SK-N-SH (cell line): ENCODE measurements around the gene TPRA1. TPM values are rescaled to one million over a fixed set of nuclear protein-coding genes. Genes with fewer than 3 reads are reported as not detected.

ENCODE experiments used
- CTCF ChIA-PET: fragments of 300-600, 350-600 bp; formaldehyde crosslinking; extraction: SDS; loops from one replicate; lab custom pipeline; 2021; lab: Yijun Ruan, JAX
- POLR2A ChIA-PET: fragments of 350-600 bp; sonication (Branson Sonifier 250); formaldehyde crosslinking; extraction: SDS; loops from one replicate; lab custom pipeline; 2020; ENCODE audit warnings: antibody characterized with exemption, inconsistent platforms; lab: Yijun Ruan, JAX
- DNase-seq: peaks from one replicate; pipeline ENCODE4 v3.0.0; 2012
- H2AFZ ChIP-seq: fragments of 200-600 bp; sonication (generic); 2 replicates; pipeline ENCODE4 v1.8.1; 2016; ENCODE audit warnings: antibody characterized with exemption, mild to moderate bottlenecking, low read depth
- H3F3A ChIP-seq: fragments of 200-600 bp; sonication (generic); replicated peaks from 2 replicates; pipeline ENCODE3; 2016; ENCODE audit warnings: antibody characterized with exemption, mild to moderate bottlenecking; ENCODE audit not compliant: insufficient read depth
- H3K27ac ChIP-seq, 2 experiments: fragments of 200-500 bp in 1 of 2; fragments of 200-600 bp in 1 of 2; sonication (Bioruptor generic) in 1 of 2; sonication (generic), shearing (Covaris generic) in 1 of 2; 2 replicates each; pipeline versions ENCODE4 v1.5.1 to v1.6.1; 2014 to 2016; ENCODE audit warnings: low read depth in 2 of 2, inconsistent platforms in 1 of 2, low read length in 1 of 2, mild to moderate bottlenecking in 1 of 2, mixed read lengths in 1 of 2
- H3K27me3 ChIP-seq: fragments of 200-600 bp; sonication (generic), shearing (Covaris generic); 2 replicates; pipeline ENCODE4 v1.6.1; 2016; ENCODE audit warnings: mixed run types; ENCODE audit not compliant: insufficient read depth
- H3K36me3 ChIP-seq, 2 experiments: fragments of 200-500 bp in 1 of 2; fragments of 200-600 bp in 1 of 2; sonication (Bioruptor generic) in 1 of 2; sonication (generic) in 1 of 2; replicated peaks in 1 of 2; 2 replicates each; pipeline versions ENCODE3 to v1.5.1; 2014 to 2016; ENCODE audit warnings: low read length in 1 of 2, mild to moderate bottlenecking in 1 of 2; ENCODE audit not compliant: insufficient read depth in 2 of 2, control insufficient read depth in 1 of 2
- H3K4me1 ChIP-seq, 2 experiments: fragments of 200-500 bp in 1 of 2; fragments of 200-600 bp in 1 of 2; sonication (Bioruptor generic) in 1 of 2; sonication (generic), shearing (Covaris generic) in 1 of 2; 2 replicates each; pipeline versions ENCODE4 v1.5.1 to v1.6.1; 2014 to 2016; ENCODE audit warnings: low read depth in 1 of 2, low read length in 1 of 2, mixed run types in 1 of 2; ENCODE audit not compliant: insufficient read depth in 2 of 2, control insufficient read depth in 1 of 2
- H3K4me2 ChIP-seq: fragments of 200-600 bp; sonication (generic), shearing (Covaris generic); 2 replicates; pipeline ENCODE4 v1.6.1; 2017; ENCODE audit warnings: mixed run types
- H3K4me3 ChIP-seq, 2 experiments: fragments of 200-500 bp in 1 of 2; fragments of 200-600 bp in 1 of 2; sonication (Bioruptor generic) in 1 of 2; sonication (generic), shearing (Covaris generic) in 1 of 2; 2 replicates each; pipeline versions ENCODE4 v1.5.1 to v1.8.1; 2014 to 2016; ENCODE audit warnings: low read depth in 2 of 2, inconsistent platforms in 1 of 2, low read length in 1 of 2, mild to moderate bottlenecking in 1 of 2, mixed read lengths in 1 of 2, moderate library complexity in 1 of 2
- H3K79me2 ChIP-seq: fragments of 200-600 bp; sonication (generic); 2 replicates; pipeline ENCODE4 v1.8.1; 2017; ENCODE audit warnings: mild to moderate bottlenecking; ENCODE audit not compliant: insufficient read depth
- H3K9ac ChIP-seq: fragments of 200-600 bp; sonication (generic); 2 replicates; pipeline ENCODE4 v1.6.1; 2017; ENCODE audit warnings: mixed run types
- H3K9me2 ChIP-seq: fragments of 200-600 bp; sonication (generic); 2 replicates; pipeline ENCODE4 v1.6.1; 2017; ENCODE audit warnings: mixed run types
- H3K9me3 ChIP-seq: fragments of 200-600 bp; sonication (generic); 2 replicates; pipeline ENCODE4 v1.6.1; 2017; ENCODE audit warnings: mixed run types, mild to moderate bottlenecking, moderate library complexity
- H4K20me1 ChIP-seq: fragments of 200-600 bp; sonication (generic); 2 replicates; pipeline ENCODE4 v1.6.1; 2017; ENCODE audit warnings: mild to moderate bottlenecking, mixed run types; ENCODE audit not compliant: insufficient read depth
- CHD2 ChIP-seq: fragments of 150-350 bp; IDR thresholded peaks from 2 replicates; pipeline ENCODE4 v1.6.1; 2018; ENCODE audit warnings: low read length; ENCODE audit not compliant: partially characterized antibody
- ELF1 ChIP-seq: IDR thresholded peaks from 2 replicates; pipeline ENCODE4 v1.4.0; 2012
- EP300 ChIP-seq, 2 experiments: IDR thresholded peaks; 2 replicates each; pipeline versions ENCODE4 v1.4.0 to v1.6.1; 2012; ENCODE audit warnings: borderline replicate concordance in 1 of 2, low read depth in 1 of 2, low read length in 1 of 2
- EZH2phosphoT487 ChIP-seq: fragments of 200-600 bp; sonication (generic); IDR thresholded peaks from 2 replicates; pipeline ENCODE4 v1.6.1; 2017; ENCODE audit warnings: low read depth, mixed run types, mild to moderate bottlenecking, antibody characterized with exemption, moderate library complexity, borderline replicate concordance
- FOSL2 ChIP-seq: IDR thresholded peaks from 2 replicates; pipeline ENCODE4 v1.4.0; 2012; ENCODE audit warnings: low read depth, mild to moderate bottlenecking, moderate library complexity, borderline replicate concordance
- FOXJ3 ChIP-seq: sonication (generic); formaldehyde crosslinking; IDR thresholded peaks from 2 replicates; pipeline ENCODE4 v1.5.1; 2020; ENCODE audit warnings: mild to moderate bottlenecking, missing genetic modification reagents
- FOXM1 ChIP-seq: IDR thresholded peaks from 2 replicates; pipeline ENCODE4 v1.4.0; 2012; ENCODE audit warnings: low read depth, mild to moderate bottlenecking
- GABPA ChIP-seq: IDR thresholded peaks from 2 replicates; pipeline ENCODE4 v1.4.0; 2012; ENCODE audit warnings: low read depth, mild to moderate bottlenecking
- GATA2 ChIP-seq: sonication (generic); formaldehyde crosslinking; IDR thresholded peaks from 2 replicates; pipeline ENCODE4 v1.5.0; 2020; ENCODE audit warnings: mild to moderate bottlenecking, missing genetic modification reagents
- MEF2A ChIP-seq: IDR thresholded peaks from 2 replicates; pipeline ENCODE4 v1.4.0; 2012; ENCODE audit warnings: low read depth, borderline replicate concordance
- MXI1 ChIP-seq: IDR thresholded peaks from 2 replicates; pipeline ENCODE4 v1.6.1; 2012; ENCODE audit warnings: mild to moderate bottlenecking, low read depth, low read length, improper control_type of control experiment
- NFIC ChIP-seq: IDR thresholded peaks from 2 replicates; pipeline ENCODE4 v1.4.0; 2012; ENCODE audit warnings: borderline replicate concordance
- RAD21 ChIP-seq: IDR thresholded peaks from 2 replicates; pipeline ENCODE4 v1.6.1; 2012; ENCODE audit warnings: mild to moderate bottlenecking, low read length
- RCOR1 ChIP-seq: fragments of 150-350 bp; IDR thresholded peaks from 2 replicates; pipeline ENCODE4 v1.6.1; 2017; ENCODE audit warnings: antibody characterized with exemption, low read length
- RFX5 ChIP-seq: IDR thresholded peaks from 2 replicates; pipeline ENCODE4 v1.6.1; 2012; ENCODE audit warnings: mild to moderate bottlenecking, improper control_type of control experiment, low read length
- SIN3A ChIP-seq: IDR thresholded peaks from 2 replicates; pipeline ENCODE4 v1.6.1; 2012; ENCODE audit warnings: low read depth, mild to moderate bottlenecking, low read length, moderate library complexity, borderline replicate concordance
- TAF1 ChIP-seq: IDR thresholded peaks from 2 replicates; pipeline ENCODE4 v1.6.1; 2012; ENCODE audit warnings: low read depth, mild to moderate bottlenecking, low read length, moderate library complexity, borderline replicate concordance
- TCF12 ChIP-seq: IDR thresholded peaks from 2 replicates; pipeline ENCODE4 v1.4.0; 2012
- TEAD4 ChIP-seq: IDR thresholded peaks from 2 replicates; pipeline ENCODE4 v1.4.0; 2012; ENCODE audit warnings: mild to moderate bottlenecking, borderline replicate concordance; ENCODE audit not compliant: insufficient read depth
- YY1 ChIP-seq: IDR thresholded peaks from 2 replicates; pipeline ENCODE4 v1.4.0; 2012; ENCODE audit warnings: low read depth, mild to moderate bottlenecking
- WGBS: methylation state at CpG from one replicate; pipeline ENCODE4 v1.1.6; 2017; ENCODE audit warnings: low lambda C conversion rate; 5-methylcytosine and 5-hydroxymethylcytosine counted together
- polyA plus RNA-seq, 3 experiments: library from polyadenylated mRNA; depleted of rRNA; stranded (reverse); fragments of >200 nt; gene quantifications; 2 replicates each; pipeline ENCODE4 v1.2.3, GENCODE V29; 2012
- TF ChIP-seq, protein P1 (sequence below): fragments of 150-350 bp; IDR thresholded peaks from 2 replicates; pipeline ENCODE4 v1.6.1; 2017; ENCODE audit warnings: antibody characterized with exemption, low read length, low read depth, borderline replicate concordance
- TF ChIP-seq, protein P2 (sequence below): fragments of 200-600 bp; sonication (generic); IDR thresholded peaks from 2 replicates; pipeline ENCODE4 v1.6.1; 2017; ENCODE audit warnings: antibody characterized with exemption, mild to moderate bottlenecking, moderate library complexity
- TF ChIP-seq, protein P3 (sequence below): IDR thresholded peaks from 2 replicates; pipeline ENCODE4 v1.4.0; 2012; ENCODE audit warnings: low read depth

The TPRA1 gene
- polyA plus RNA-seq, 1 of the 3 experiments (the other 2 are of a cell fraction) = 26.3 TPM

DNA sequence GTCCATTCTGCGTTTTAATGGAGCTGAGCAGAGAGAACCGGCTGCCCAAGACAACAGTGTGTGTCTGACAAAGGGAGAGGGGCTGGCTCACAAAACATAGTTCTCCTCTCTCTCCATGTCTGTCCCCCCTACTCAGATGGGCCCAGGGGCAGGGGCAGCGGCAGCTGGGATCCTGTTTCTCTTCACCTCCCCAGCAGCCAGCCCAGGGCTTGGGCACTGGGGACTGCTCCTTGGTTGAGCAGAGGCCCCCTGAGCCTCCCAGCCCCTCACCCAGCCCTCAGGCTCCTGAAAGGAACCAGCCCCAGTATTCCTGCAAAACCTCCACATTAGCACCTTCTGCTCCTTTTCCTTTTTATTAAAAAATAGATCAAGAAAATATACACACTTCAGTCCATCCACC lies 17.8 kb downstream of the TPRA1 start:
- 93% methylated on average over 3 of the region's 3 CpGs for WGBS
- peaks cover 19% of the 10 kb centered on the region; the same call in 1 of the 2 replicates for H4K20me1 ChIP-seq
- no peaks in the 10 kb centered on the region for H3K79me2 ChIP-seq
- no peaks in the 10 kb centered on the region for H3K9me2 ChIP-seq
- no peaks in the 10 kb centered on the region for H3K9me3 ChIP-seq
- H3K27ac ChIP-seq = no peak overlapping the region
- H3K9ac ChIP-seq = no peak overlapping the region
- no peak overlapping the region for H3K4me2 ChIP-seq
- POLR2A ChIA-PET = no interaction called here
- CTCF ChIA-PET = interaction anchor here (1.2 to 1.4 kb wide), 2 partner anchors 10 to 15 kb away, joined by 4 to 6 read pairs; no protein-coding TSS in a partner anchor
- H3K27me3 ChIP-seq = no peaks in the 10 kb centered on the region
- peaks cover 0 to 7% of the 10 kb centered on the region in 2 experiments; a peak in 1 of 4 replicates for H3K4me1 ChIP-seq
- TF ChIP-seq MEF2A (no peak), FOXJ3 (no peak), CHD2 (no peak), FOXM1 (no peak), SIN3A (no peak), GABPA (no peak), EP300 (IDR thresholded peaks at IDR 0.05; ENCODE audit: borderline replicate concordance in 1 of 2, low read depth in 1 of 2, low read length in 1 of 2) (no peak), TAF1 (no peak), FOSL2 (no peak), EZH2phosphoT487 (no peak), RCOR1 (no peak), RFX5 (no peak), MXI1 (no peak)
- TF ChIP-seq, protein P1, sequence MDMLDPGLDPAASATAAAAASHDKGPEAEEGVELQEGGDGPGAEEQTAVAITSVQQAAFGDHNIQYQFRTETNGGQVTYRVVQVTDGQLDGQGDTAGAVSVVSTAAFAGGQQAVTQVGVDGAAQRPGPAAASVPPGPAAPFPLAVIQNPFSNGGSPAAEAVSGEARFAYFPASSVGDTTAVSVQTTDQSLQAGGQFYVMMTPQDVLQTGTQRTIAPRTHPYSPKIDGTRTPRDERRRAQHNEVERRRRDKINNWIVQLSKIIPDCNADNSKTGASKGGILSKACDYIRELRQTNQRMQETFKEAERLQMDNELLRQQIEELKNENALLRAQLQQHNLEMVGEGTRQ = no peak
- TF ChIP-seq, all 33 proteins: peak for 0
- peaks cover 3 to 40% of the 10 kb centered on the region in 2 experiments for H3K36me3 ChIP-seq
- no peak overlapping the region for H3K4me3 ChIP-seq
- DNase-seq = no peak
- H3F3A ChIP-seq = no peaks in the 10 kb centered on the region
- H2AFZ ChIP-seq = no peak overlapping the region

DNA sequence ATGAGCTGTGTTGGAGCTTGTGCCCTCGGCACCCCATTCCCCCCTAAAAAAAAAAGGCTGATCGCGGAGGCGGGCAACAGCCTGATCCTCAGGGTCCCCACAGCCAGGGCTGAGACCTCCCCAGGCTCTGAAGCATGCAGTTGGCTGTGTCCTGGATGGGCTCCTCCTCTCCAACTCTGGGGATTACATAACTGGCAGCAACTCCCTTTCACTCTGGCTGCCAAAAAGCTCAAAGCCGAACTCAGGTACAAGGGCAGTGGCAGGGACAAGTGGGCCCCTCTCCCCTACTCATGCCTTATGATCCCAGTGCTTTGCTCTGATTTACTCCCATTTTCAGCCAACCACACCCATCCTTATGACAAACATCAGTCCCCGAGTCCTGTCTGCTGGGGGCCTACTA lies 18.3 kb downstream of the TPRA1 start:
- POLR2A ChIA-PET = no interaction called here
- Histone ChIP-seq H3F3A (no peaks in the 10 kb centered on the region), H4K20me1 (peaks cover 16% of the 10 kb centered on the region; the same call in 1 of the 2 replicates), H3K4me2 (no peak overlapping the region), H3K27me3 (no peaks in the 10 kb centered on the region), H3K4me3 (no peak overlapping the region), H3K9ac (no peak overlapping the region), H3K27ac (no peak overlapping the region), H2AFZ (no peak overlapping the region), H3K9me3 (no peaks in the 10 kb centered on the region), H3K9me2 (no peaks in the 10 kb centered on the region), H3K79me2 (no peaks in the 10 kb centered on the region), H3K4me1 (peaks cover 0 to 7% of the 10 kb centered on the region in 2 experiments; a peak in 1 of 4 replicates), H3K36me3 (peaks cover 3 to 40% of the 10 kb centered on the region in 2 experiments)
- WGBS = 96% methylated on average over 2 of the region's 6 CpGs
- no peak for DNase-seq
- CTCF ChIA-PET = interaction anchor here (0.6 to 1.4 kb wide), 3 partner anchors 10 to 124 kb away, joined by 3 to 6 read pairs (median 4); no protein-coding TSS in a partner anchor
- no peak for TF ChIP-seq TEAD4
- TF ChIP-seq, protein P1 = no peak
- TF ChIP-seq RAD21 = no peak
- TF ChIP-seq CHD2 = no peak
- no peak for TF ChIP-seq EP300 (IDR thresholded peaks at IDR 0.05; ENCODE audit: borderline replicate concordance in 1 of 2, low read depth in 1 of 2, low read length in 1 of 2)
- TF ChIP-seq NFIC = no peak
- no peak for TF ChIP-seq RFX5
- no peak for TF ChIP-seq ELF1
- TF ChIP-seq RCOR1 = no peak
- no peak for TF ChIP-seq SIN3A
- TF ChIP-seq, protein P2, sequence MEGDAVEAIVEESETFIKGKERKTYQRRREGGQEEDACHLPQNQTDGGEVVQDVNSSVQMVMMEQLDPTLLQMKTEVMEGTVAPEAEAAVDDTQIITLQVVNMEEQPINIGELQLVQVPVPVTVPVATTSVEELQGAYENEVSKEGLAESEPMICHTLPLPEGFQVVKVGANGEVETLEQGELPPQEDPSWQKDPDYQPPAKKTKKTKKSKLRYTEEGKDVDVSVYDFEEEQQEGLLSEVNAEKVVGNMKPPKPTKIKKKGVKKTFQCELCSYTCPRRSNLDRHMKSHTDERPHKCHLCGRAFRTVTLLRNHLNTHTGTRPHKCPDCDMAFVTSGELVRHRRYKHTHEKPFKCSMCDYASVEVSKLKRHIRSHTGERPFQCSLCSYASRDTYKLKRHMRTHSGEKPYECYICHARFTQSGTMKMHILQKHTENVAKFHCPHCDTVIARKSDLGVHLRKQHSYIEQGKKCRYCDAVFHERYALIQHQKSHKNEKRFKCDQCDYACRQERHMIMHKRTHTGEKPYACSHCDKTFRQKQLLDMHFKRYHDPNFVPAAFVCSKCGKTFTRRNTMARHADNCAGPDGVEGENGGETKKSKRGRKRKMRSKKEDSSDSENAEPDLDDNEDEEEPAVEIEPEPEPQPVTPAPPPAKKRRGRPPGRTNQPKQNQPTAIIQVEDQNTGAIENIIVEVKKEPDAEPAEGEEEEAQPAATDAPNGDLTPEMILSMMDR = no peak
- no peak for TF ChIP-seq EZH2phosphoT487
- no peak for TF ChIP-seq MEF2A
- no peak for TF ChIP-seq TCF12
- TF ChIP-seq, protein P3, sequence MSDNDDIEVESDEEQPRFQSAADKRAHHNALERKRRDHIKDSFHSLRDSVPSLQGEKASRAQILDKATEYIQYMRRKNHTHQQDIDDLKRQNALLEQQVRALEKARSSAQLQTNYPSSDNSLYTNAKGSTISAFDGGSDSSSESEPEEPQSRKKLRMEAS = no peak
- no peak for TF ChIP-seq YY1
- no peak for TF ChIP-seq GATA2
